DND-41 (cell line): ENCODE measurements around the gene TRIM39.

Source experiments
- ATAC-seq: fragments of 200-7000 bp; cut with Tn5 transposase; 3 replicates; pipeline ENCODE4 v1.9.1; 2021; ENCODE audit warnings: low read depth; ENCODE audit not compliant: insufficient read depth
- DNase-seq: peaks from one replicate; pipeline ENCODE4 v3.0.0-alpha.2; 2020
- H2AFZ ChIP-seq: 2 replicates; pipeline ENCODE4 v1.6.0; 2012; ENCODE audit warnings: low read depth, low read length
- H3K27ac ChIP-seq: 2 replicates; pipeline ENCODE4 v1.5.1; 2012; ENCODE audit warnings: low read length, inconsistent platforms
- H3K27me3 ChIP-seq: fragments of 200-600 bp; sonication (generic); 2 replicates; pipeline ENCODE4 v1.6.0; 2012; ENCODE audit warnings: low read length, mild to moderate bottlenecking, inconsistent platforms; ENCODE audit not compliant: insufficient read depth, poor library complexity
- H3K36me3 ChIP-seq: 2 replicates; pipeline ENCODE4 v1.5.1; 2012; ENCODE audit warnings: low read length, inconsistent platforms; ENCODE audit not compliant: insufficient read depth
- H3K4me1 ChIP-seq: 2 replicates; pipeline ENCODE4 v1.5.1; 2012; ENCODE audit warnings: mild to moderate bottlenecking, low read length; ENCODE audit not compliant: insufficient read depth
- H3K4me2 ChIP-seq: 2 replicates; pipeline ENCODE4 v1.6.0; 2012; ENCODE audit warnings: mild to moderate bottlenecking, moderate library complexity, low read length, inconsistent platforms; ENCODE audit not compliant: insufficient read depth
- H3K4me3 ChIP-seq, 2 experiments: fragments of 200-600 bp in 1 of 2; shearing (Covaris generic) in 1 of 2; 2 replicates each; pipeline ENCODE4 v1.5.1; 2012 to 2016; ENCODE audit warnings: inconsistent platforms in 2 of 2, low read length in 2 of 2, mild to moderate bottlenecking in 2 of 2, low read depth in 1 of 2, moderate library complexity in 1 of 2
- H3K79me2 ChIP-seq: 2 replicates; pipeline ENCODE4 v1.6.0; 2012; ENCODE audit warnings: low read length, inconsistent platforms; ENCODE audit not compliant: insufficient read depth
- H3K9ac ChIP-seq: 2 replicates; pipeline ENCODE4 v1.6.0; 2012; ENCODE audit warnings: low read depth, mild to moderate bottlenecking, inconsistent platforms, low read length, moderate library complexity
- H3K9me3 ChIP-seq: 2 replicates; pipeline ENCODE4 v1.5.1; 2012; ENCODE audit warnings: low read length, moderate library complexity, mild to moderate bottlenecking, inconsistent platforms; ENCODE audit not compliant: insufficient read depth, severe bottlenecking
- H4K20me1 ChIP-seq: 2 replicates; pipeline ENCODE4 v1.6.0; 2012; ENCODE audit warnings: low read length; ENCODE audit not compliant: insufficient read depth
- EZH2 ChIP-seq: IDR thresholded peaks from 3 replicates; pipeline ENCODE4 v1.6.1; 2012; ENCODE audit warnings: borderline replicate concordance, low read depth, mild to moderate bottlenecking, moderate library complexity, low read length, inconsistent platforms; ENCODE audit not compliant: severe bottlenecking
- TF ChIP-seq, protein P1 (sequence below): IDR thresholded peaks from 2 replicates; pipeline ENCODE4 v1.5.1; 2012; ENCODE audit warnings: borderline replicate concordance, low read length, moderate library complexity, mild to moderate bottlenecking; ENCODE audit not compliant: poor library complexity, severe bottlenecking; ENCODE audit errors: extremely low read depth

The TRIM39 gene

DNA sequence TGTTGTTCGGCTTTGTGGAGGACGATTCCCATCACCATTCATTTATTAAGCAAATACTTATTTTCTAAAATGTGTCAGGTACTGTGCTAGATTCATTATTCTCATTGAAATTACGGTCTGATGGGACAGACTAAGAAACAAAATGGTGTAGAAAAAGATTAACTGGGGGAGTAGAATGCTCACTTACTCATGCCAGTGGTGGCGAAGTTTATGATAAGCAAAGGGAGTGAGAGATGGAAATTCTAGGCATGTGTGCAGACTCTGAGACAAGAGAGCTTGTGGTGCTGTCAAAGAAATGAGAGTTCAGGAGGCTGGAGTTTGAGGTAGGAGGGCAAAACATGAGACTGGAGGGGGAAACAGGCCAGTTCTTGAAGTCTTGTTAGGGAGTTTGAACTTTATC lies 19.1 kb downstream of the TRIM39 start:
- Histone ChIP-seq H4K20me1 (no peaks in the 10 kb centered on the region), H3K4me3 (peak overlapping the region; percentile 66 to 94), H3K27ac (peak overlapping the region; percentile 43; the same call in 1 of the 2 replicates), H3K9ac (peak overlapping the region; percentile 85), H3K36me3 (peaks cover 24% of the 10 kb centered on the region), H2AFZ (peak overlapping the region; percentile 96), H3K27me3 (no peaks in the 10 kb centered on the region), H3K4me2 (peak overlapping the region; percentile 83), H3K9me3 (no peaks in the 10 kb centered on the region), H3K79me2 (peaks cover 11% of the 10 kb centered on the region), H3K4me1 (peaks cover 16% of the 10 kb centered on the region)
- no peak for TF ChIP-seq EZH2
- TF ChIP-seq, protein P1, sequence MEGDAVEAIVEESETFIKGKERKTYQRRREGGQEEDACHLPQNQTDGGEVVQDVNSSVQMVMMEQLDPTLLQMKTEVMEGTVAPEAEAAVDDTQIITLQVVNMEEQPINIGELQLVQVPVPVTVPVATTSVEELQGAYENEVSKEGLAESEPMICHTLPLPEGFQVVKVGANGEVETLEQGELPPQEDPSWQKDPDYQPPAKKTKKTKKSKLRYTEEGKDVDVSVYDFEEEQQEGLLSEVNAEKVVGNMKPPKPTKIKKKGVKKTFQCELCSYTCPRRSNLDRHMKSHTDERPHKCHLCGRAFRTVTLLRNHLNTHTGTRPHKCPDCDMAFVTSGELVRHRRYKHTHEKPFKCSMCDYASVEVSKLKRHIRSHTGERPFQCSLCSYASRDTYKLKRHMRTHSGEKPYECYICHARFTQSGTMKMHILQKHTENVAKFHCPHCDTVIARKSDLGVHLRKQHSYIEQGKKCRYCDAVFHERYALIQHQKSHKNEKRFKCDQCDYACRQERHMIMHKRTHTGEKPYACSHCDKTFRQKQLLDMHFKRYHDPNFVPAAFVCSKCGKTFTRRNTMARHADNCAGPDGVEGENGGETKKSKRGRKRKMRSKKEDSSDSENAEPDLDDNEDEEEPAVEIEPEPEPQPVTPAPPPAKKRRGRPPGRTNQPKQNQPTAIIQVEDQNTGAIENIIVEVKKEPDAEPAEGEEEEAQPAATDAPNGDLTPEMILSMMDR: no peak
- ATAC-seq (no peak), DNase-seq (no peak)

DNA sequence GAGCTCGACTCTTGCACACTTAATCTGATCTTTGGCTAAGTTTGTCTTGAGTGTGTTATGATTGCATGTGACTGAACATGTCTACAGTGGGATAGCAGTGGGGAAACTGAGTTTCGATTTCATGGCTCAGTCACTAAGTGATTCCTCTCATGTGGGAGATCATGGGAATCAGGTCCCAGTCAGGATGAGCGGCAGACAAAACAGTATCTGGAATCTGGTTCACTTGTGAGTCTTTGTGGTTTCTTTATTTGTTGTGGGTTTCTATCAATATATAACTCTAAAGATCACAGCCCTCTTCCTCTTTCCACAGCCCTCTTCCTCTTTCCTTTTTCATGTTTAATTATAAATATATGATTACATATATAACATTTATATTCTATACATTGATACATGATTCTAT lies 22.2 kb downstream of the TRIM39 start:
- no peak for DNase-seq
- H3K27me3 ChIP-seq: no peaks in the 10 kb centered on the region

DNA sequence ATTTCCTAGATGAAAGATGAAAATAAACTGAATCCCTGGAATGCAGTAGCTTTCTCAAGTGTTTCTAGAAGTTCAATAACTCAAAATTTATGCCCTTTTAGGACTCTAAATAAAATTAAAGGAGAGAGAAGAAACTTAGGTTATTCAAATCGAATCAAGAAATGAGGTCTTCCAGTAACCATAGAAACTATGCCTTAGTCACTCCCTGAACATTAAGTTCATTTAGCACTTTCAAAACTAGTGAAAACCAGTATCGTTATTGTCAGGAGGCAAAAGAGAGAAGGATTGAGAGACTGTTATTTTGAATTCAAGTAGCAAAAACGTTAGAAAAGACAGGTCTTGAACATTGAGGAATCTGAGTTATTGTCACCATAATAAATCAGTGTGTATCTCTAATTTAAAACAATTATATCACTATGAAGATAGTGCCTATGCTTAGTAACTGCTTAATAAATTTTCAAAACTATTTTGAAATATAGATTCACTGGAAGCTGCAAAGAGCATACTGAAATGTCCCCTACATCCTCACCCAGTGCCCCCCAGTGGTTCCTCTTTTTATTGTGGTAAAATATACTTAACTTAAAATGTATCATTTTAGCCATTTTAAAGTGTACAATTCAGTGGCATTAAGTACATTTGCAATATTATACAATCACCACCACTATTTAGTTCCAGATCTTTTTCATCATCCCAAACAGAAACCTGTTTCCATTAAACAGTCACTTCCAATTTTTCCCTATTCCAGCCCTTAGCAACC lies 22.9 kb downstream of the TRIM39 start:
- TF ChIP-seq, protein P1: no peak
- no peak for TF ChIP-seq EZH2
- Histone ChIP-seq H3K4me1 (peaks cover 12% of the 10 kb centered on the region), H3K27me3 (no peaks in the 10 kb centered on the region), H3K9ac (no peak overlapping the region), H4K20me1 (no peaks in the 10 kb centered on the region), H3K79me2 (peaks cover 11% of the 10 kb centered on the region), H2AFZ (no peak overlapping the region), H3K36me3 (peaks cover 13% of the 10 kb centered on the region), H3K9me3 (no peaks in the 10 kb centered on the region), H3K4me3 (no peak overlapping the region), H3K27ac (no peak overlapping the region), H3K4me2 (no peak overlapping the region)
- ATAC-seq (no peak), DNase-seq (no peak)

More for the DNA sequence above, 22.2 kb downstream of the TRIM39 start:
- H3K36me3 ChIP-seq: peaks cover 13% of the 10 kb centered on the region
- H4K20me1 ChIP-seq: no peaks in the 10 kb centered on the region
- no peak for ATAC-seq
- peaks cover 11% of the 10 kb centered on the region for H3K79me2 ChIP-seq
- no peaks in the 10 kb centered on the region for H3K9me3 ChIP-seq
- H3K4me2 ChIP-seq: no peak overlapping the region
- no peak overlapping the region for H3K27ac ChIP-seq
- peaks cover 16% of the 10 kb centered on the region for H3K4me1 ChIP-seq
- no peak overlapping the region for H3K9ac ChIP-seq
- no peak overlapping the region for H2AFZ ChIP-seq
- H3K4me3 ChIP-seq: no peak overlapping the region
- TF ChIP-seq EZH2: no peak
- TF ChIP-seq, protein P1: no peak
